Measurements from ENCODE around the gene KANSL3. TPM values are rescaled to one million over a fixed set of nuclear protein-coding genes. Genes with fewer than 3 reads are reported as not detected.

Gene KANSL3
- total and polyA plus RNA-seq, 7 donors: 25.9 to 101 (median 50.3) TPM

DNA sequence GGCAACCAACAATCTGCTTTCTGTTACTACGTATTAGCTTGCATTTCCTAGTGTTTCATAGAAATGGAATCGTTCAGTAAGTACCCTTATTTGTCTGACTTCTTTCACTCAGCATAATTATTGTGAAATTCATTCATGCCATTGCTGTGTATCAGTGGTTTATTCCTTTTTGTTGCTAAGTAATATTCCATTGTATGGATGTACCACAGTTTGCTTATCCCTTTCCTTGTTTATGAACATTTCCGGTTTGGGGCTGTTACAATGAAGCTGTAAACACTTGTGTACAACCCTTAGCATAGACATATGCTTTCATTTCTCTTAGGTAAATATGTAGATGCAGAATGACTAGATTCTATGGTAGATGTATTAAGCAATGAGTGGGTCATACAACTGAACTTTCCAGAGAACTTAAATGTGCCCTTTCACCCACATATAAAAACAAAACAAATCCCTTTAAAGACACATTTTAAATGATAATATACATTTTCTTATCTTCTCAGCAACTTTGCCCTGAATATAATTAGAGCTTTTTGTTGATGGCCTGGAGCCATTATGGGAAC is 26.3 kb upstream of the KANSL3 start:
- TF ChIP-seq, protein P1, sequence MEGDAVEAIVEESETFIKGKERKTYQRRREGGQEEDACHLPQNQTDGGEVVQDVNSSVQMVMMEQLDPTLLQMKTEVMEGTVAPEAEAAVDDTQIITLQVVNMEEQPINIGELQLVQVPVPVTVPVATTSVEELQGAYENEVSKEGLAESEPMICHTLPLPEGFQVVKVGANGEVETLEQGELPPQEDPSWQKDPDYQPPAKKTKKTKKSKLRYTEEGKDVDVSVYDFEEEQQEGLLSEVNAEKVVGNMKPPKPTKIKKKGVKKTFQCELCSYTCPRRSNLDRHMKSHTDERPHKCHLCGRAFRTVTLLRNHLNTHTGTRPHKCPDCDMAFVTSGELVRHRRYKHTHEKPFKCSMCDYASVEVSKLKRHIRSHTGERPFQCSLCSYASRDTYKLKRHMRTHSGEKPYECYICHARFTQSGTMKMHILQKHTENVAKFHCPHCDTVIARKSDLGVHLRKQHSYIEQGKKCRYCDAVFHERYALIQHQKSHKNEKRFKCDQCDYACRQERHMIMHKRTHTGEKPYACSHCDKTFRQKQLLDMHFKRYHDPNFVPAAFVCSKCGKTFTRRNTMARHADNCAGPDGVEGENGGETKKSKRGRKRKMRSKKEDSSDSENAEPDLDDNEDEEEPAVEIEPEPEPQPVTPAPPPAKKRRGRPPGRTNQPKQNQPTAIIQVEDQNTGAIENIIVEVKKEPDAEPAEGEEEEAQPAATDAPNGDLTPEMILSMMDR (IDR thresholded peaks at IDR 0.05): no peak
- peak overlapping the region; percentile 86 for H3K27ac ChIP-seq
- H3K9me3 ChIP-seq: no peaks in the 10 kb centered on the region
- ATAC-seq (no peak), DNase-seq (no peak)
- H3K27me3 ChIP-seq (ENCODE audit: insufficient read depth in 3 of 3, low read length in 2 of 3): no peaks in the 10 kb centered on the region
- intact Hi-C loops (cut with DNase I): no loop called here
- H3K36me3 ChIP-seq (ENCODE audit: insufficient read depth in 1 of 2, low read depth in 1 of 2): no peaks in the 10 kb centered on the region
- 89 to 93% (median 92%) methylated on average over 3 of the region's 3 CpGs for WGBS, 3 donors
- no peak overlapping the region for H3K4me3 ChIP-seq
- peaks cover 18% of the 10 kb centered on the region for H3K4me1 ChIP-seq

DNA sequence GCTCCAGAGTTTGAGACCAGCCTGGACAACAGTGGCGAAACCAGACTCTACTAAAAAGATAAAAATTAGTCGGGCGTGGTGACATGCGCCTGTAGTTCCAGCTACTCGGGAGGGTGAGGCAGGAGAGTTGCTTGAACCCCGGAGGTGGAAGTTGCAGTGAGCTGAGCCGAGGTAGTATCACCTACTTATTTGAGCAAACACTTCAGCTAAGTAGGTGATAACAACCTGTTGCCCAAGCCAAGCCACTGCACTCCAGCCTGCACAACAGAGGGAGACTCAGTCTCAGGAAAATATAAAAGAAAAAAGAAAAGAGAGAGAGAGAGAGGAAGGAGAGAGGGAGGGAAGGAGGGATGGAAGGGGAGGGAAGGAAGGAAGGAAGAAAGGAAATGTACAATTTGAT is 25.7 kb upstream of the KANSL3 start:
- ATAC-seq (no peak), DNase-seq (no peak)
- H3K27me3 ChIP-seq (ENCODE audit: insufficient read depth in 3 of 3, low read length in 2 of 3): no peaks in the 10 kb centered on the region
- H3K4me3 ChIP-seq: no peak overlapping the region
- H3K9me3 ChIP-seq: no peaks in the 10 kb centered on the region
- H3K4me1 ChIP-seq: peaks cover 18% of the 10 kb centered on the region
- TF ChIP-seq, protein P1 (IDR thresholded peaks at IDR 0.05): no peak
- intact Hi-C loops (cut with DNase I): no loop called here
- 86 to 90% (median 90%) methylated on average over 7 of the region's 7 CpGs for WGBS, 3 donors
- H3K36me3 ChIP-seq (ENCODE audit: insufficient read depth in 1 of 2, low read depth in 1 of 2): no peaks in the 10 kb centered on the region
- H3K27ac ChIP-seq: peak overlapping the region; percentile 86

DNA sequence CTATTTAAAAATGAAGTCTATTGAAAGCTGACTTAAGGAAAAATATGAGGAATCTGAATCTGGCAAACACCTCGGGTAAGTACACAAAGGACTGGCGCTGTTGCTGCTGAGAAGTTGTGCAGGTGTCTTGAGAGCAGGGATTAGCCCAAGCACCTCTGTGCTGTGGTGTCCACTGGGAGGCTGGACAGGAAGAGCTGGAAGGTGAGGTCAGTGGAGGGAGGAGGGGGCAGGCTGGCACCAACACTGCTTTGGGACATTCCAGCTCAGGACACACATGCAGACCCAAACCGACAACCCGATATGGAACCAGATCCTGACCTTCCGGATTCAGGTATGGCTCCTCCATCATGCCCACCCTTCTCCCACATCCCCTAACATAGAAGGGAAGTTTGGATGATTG is 25.1 kb upstream of the KANSL3 start:
- Histone ChIP-seq H3K27me3 (ENCODE audit: insufficient read depth in 3 of 3, low read length in 2 of 3) (no peaks in the 10 kb centered on the region), H3K27ac (no peak overlapping the region), H3K4me1 (peaks cover 18% of the 10 kb centered on the region), H3K9me3 (no peaks in the 10 kb centered on the region), H3K36me3 (ENCODE audit: insufficient read depth in 1 of 2, low read depth in 1 of 2) (no peaks in the 10 kb centered on the region), H3K4me3 (no peak overlapping the region)
- TF ChIP-seq, protein P1 (IDR thresholded peaks at IDR 0.05): no peak
- DNase-seq (no peak), ATAC-seq (no peak)
- intact Hi-C loops (cut with DNase I): no loop called here
- WGBS, 3 donors: 78 to 89% (median 82%) methylated on average over 5 of the region's 5 CpGs

DNA sequence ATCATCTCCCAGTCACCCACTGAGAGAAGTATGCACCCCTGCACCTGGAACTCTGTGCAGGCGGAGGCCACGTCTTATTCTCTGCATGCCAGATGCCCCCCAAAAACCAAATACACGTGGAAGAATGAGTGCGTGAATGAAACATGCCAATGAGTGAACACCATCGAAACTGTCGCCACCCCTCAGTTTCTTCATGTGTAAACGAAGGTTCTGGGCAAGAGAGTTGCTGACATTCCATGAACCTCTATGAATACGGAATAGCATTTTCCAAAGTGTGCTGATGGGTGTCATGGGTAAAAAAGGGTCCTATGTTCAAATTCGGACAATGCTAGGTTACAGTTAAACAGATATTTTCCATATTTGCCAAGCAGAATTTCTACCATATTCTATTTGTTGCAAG is 24.2 kb upstream of the KANSL3 start:
- H3K4me3 ChIP-seq: no peak overlapping the region
- peaks cover 18% of the 10 kb centered on the region for H3K4me1 ChIP-seq
- TF ChIP-seq, protein P1 (IDR thresholded peaks at IDR 0.05): no peak
- no peaks in the 10 kb centered on the region for H3K9me3 ChIP-seq
- H3K27ac ChIP-seq: no peak overlapping the region
- 90 to 93% (median 93%) methylated on average over 9 of the region's 9 CpGs for WGBS, 3 donors
- no peaks in the 10 kb centered on the region for H3K27me3 ChIP-seq (ENCODE audit: insufficient read depth in 3 of 3, low read length in 2 of 3)
- intact Hi-C loops (cut with DNase I): no loop called here
- ATAC-seq (no peak), DNase-seq (no peak)
- no peaks in the 10 kb centered on the region for H3K36me3 ChIP-seq (ENCODE audit: insufficient read depth in 1 of 2, low read depth in 1 of 2)

DNA sequence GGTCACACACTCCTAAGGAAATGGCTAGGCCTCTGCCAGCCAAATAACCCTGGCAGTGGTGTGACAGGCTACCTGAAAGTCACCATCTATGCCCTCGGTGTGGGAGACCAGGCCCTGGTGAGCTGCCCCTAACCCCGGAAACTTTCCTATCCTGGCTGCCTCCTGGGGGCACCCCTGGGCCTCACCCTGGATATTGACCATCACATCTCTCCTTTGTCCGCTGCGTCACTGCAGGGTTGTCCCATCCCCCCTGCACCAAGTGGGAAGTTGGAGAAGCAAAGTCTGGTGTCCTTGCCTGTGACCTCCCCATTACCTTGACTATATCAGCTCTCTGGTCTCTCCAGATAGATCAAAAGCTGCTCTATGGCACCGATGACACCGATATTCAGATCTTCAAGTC is 23.2 kb upstream of the KANSL3 start:
- ATAC-seq: no peak
- H3K9me3 ChIP-seq: no peaks in the 10 kb centered on the region
- TF ChIP-seq, protein P1 (IDR thresholded peaks at IDR 0.05): no peak
- no peak overlapping the region for H3K4me3 ChIP-seq
- no peak overlapping the region for H3K27ac ChIP-seq
- DNase-seq: no peak
- intact Hi-C loops (cut with DNase I): loop anchor here in 1 of 2 donors (2.0 kb wide), 1 partner anchor 47 kb away; no protein-coding TSS in a partner anchor
- no peaks in the 10 kb centered on the region for H3K27me3 ChIP-seq (ENCODE audit: insufficient read depth in 3 of 3, low read length in 2 of 3)
- H3K4me1 ChIP-seq: peaks cover 15% of the 10 kb centered on the region
- no peaks in the 10 kb centered on the region for H3K36me3 ChIP-seq (ENCODE audit: insufficient read depth in 1 of 2, low read depth in 1 of 2)
- WGBS, 3 donors: 93 to 94% (median 93%) methylated on average over 6 of the region's 6 CpGs
